GM21576 (cell line): ENCODE data around the gene ANKRD17.
A peak's percentile ranks its signal among the peaks of the same experiment; 100 is the strongest.

ENCODE experiments used
- ATAC-seq: cut with Tn5 transposase; IDR thresholded peaks from one replicate; pipeline ENCODE4 v1.9.1; 2021; ENCODE audit warnings: mild to moderate bottlenecking, moderate library complexity; ENCODE audit not compliant: unreplicated experiment

The ANKRD17 gene

DNA sequence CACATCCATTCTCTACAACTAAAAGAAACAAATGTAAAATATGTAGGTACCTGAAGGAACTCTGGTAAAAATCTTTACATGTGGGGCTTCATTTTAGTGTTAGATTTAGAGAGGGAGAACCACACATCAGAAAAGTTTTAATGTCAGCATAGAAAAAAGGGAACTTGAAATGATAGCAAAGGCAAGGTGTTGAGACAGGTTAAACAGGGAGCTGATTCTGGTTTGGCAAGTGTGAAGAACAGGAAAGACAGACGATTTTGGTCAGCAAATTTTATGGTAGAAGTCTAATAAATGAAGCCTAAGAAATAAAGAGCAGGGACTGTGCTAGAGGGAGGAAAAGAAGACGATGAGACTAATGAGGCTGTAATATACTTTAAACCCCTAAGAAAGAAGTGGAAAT, 121.5 kb downstream of the ANKRD17 start:
- no peak for ATAC-seq

DNA sequence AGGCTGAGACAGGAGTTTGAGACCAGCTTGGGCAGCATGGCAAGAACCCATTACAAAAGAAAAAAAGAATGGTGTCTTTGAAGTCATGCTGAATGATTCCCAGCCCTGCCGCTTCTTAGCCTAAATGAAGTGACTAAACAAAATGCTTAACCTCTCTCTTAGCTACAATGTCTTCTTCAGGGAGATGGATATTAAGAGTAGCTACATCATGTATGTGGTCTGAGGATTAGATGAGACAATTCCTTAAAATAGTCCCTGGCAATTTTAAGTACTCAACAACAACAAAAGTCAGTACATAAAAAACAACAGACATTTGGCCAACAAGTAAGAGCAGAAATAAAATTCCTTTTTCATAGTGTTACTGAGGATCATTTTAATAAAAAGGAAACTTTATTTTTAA, 124.8 kb downstream of the ANKRD17 start:
- ATAC-seq = no peak

DNA sequence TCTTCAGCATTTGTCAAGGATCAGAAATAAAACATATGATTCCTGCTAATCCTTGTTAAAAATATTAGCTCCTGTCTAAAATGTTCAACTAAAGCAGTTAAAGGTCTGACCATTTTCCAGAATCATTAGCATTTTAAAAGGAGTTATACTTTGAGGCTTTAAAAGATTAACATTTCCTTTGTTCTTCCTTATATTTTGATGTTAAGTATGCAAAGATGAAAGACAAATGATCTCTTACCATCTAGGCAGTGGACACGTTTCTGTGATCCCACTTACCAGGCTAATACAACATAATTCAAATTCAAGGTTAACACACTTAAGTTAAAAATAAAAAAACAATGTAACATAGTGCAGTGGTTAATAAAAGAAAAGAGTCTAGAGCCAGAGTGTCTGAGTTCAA, 127.3 kb downstream of the ANKRD17 start:
- ATAC-seq = no peak

DNA sequence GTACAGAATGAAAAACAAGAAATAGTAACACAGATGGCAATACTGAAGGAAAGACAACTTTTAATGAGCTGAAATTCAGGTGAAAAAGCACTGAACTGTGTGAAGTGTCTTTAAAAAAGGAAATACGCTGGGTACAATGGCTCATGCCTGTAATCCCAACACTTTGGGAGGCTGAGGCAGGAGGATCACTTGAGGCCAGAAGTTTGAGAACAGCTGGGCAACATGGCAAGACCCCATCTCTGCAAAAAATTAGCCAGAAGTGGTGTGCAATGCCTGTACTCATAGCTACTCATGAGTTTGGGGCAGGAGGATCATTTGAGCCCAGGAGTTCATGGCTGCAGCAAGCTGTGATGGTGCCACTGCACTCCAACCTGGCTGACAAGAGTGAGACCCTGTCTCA, 129.3 kb downstream of the ANKRD17 start:
- no peak for ATAC-seq

DNA sequence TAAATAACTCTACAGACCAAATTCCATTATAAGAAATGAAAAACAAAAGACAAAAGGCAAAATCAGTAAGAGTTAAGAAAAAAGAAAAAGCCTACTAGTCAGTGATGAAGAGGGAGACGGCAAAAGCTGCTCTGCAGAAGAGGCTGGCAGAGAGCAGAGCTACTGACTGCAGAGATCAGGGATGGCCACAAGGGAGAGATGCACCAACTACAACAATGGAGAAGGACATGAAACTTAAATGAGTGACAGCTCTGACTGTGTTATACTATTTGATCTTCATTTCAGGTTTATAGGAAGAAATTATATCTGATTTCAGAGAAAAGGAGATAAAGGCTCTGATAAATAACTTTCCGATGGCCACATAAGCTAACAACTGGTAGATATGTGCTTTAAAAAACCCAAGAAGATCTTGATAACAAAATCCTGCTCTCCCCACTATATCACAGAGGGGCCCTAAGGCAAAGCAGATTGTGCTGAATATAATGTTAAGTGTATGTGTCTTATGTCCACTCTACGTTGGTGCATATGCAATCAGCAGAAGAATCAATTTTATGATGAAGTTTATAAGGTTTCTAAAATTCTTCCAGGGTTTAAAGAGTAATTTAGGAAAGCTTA, 130.7 kb downstream of the ANKRD17 start:
- peak; percentile 55 for ATAC-seq

DNA sequence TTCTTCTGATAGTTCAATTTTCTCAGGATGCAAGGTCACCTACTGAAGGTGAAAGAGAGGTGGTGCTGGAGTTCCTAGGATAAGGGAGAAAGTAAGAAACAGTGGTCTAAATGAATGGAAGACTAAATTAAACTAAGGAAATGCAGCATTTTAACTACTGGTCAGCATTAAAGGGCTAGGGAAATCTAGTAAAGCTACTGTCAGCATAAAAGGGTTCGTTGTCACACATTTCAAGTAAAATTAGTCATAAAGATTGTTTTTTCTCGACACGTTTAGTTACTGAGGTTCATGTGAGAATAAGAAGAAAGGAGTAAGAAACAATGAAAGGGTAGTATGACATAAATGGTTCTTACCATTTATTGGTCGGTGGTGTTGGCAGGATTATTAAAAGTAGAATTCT, 149.1 kb downstream of the ANKRD17 start:
- ATAC-seq = no peak

DNA sequence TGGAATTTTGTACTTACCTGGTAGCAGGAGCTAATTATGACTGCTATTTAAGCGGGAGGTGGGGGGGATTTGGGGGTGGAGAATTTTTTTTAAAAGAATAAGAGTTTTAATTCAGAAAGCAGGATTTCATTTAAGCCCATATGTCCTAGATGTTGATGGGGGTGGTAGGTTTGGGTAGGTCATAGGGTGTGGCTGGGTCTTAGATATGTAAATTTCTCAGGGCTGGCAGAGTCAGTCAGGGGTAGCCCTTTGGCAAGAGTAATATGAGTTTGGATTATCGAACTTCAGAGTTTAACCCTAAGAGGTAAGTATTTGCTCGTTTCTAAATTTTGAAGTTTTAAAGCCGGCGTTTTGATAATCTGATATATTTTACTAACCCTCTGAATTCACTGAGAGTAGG, 153.9 kb downstream of the ANKRD17 start:
- ATAC-seq = no peak

DNA sequence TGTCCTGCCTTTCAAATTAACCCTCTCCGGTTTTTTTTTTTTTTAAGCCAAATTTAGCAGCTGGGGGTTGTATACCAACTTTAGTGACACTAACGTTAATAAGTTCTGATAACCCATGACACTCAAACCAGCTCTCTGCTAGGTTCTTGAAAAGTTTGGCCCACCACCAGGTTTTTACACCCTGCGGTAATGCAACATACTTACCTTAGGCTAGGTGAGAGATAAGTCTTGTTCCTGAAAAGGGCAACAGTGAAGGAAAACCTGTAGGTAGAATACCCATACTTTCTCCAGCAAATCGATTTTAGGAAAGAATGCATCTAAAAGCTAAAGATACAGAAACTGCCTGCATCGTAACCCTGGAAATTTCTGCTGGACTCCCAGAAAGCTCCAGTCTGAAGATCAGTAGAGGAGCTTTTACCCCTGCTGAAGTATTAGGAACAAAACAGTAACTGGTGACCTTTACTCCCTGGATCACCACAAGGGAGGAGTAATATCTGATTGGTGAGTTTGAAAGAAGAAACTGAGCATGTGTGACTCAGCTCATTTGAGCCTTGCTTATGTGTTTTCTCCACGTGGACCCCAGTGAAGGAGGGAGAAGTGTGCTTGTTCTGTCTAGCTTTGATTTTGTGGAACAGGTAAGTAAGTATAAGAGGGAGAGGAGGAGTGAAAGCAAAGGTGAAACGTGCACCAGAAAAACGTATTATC, 154.6 kb downstream of the ANKRD17 start:
- ATAC-seq = no peak

DNA sequence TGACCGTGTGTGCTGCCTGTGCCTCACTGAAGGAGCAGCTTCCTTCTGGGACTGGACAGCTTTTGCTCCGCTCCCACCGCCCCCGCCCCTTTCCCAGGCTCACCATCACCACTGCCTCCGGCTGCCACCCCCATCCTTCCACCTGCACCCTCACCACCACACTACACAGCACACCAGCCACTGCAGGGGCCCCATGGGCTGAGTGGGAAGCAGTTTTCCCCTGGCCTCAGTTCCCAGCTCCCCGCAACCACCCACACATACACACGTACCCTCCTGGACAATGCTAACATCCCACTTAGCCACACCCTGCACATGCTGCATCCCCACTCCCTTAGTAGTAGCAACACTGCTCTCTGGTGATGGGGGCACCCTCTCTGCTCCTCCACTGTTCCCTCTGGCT, 159.5 kb downstream of the ANKRD17 start:
- no peak for ATAC-seq

DNA sequence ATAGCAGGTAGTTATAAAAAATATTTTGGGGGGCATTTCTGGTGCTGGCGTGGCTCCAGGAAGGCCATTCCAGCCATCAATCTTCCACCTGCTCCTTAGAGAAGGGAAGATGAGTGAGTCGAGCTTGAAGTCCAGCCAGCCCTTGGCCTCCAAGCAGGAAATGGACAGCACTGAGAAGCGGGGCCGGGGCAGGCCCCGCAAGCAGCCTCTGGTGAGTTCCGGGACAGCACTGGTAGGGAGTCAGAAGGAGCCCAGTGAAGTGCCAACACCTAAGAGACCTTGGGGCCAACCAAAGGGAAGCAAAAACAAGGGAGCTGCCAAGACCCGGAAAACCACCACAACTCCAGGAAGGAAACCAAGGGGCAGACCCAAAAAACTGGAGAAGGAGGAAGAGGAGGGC, 159.9 kb downstream of the ANKRD17 start:
- no peak for ATAC-seq

DNA sequence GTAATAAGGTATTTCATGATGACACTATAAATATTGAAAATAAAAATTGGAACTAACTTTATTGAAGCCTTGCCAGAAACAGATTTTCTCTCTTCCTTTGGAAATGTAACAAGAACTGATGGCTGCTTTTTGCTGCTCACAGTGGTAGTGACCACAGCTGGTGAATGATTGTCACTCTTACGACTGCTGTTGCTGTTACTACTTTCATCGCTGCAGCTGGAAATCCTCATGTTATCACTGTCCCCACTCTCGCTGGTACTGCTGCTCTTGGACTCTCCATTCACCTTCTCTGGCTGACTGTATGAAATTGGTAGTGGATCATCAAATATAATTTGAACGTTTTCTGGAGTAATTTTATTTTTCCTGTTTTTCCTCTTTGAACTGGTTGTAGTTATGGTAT, 160.6 kb downstream of the ANKRD17 start:
- ATAC-seq = no peak

DNA sequence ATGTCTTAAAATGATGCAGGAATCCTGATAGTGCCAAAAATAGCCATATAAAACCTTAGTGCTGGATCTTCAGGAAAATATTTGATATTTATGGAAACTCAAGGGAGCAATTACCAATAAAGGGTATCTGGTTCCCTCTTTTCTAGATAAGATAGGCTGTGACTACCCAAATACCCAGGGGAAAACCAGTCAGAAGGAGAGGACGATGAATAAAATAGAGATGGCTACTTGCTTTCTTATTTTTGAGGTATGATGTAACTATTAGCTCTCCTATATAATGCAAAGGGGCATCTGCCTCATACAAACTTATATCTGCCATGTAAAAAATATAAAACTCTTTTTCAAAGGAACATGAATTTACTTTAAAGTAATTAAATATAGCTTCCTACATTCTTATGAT, 165.7 kb downstream of the ANKRD17 start:
- ATAC-seq = no peak

DNA sequence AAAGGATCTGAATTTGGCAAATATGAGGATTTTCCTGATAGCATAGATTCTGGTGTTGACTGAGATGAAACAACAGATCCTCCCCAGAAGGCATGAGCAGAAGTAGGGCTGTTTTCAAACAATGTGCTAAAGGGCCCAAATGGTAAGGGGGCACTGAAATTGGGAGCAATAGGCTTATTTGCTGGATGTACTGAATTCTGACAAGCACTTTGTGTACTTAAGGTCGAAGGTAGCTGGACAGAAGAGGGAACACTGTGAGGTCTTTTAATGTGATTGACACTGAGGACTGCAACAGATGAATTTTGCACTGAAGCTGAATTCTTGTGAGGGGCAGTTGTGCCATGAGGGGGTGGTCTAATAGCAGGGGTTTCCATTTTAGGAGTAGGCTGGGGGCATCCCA, 167.9 kb downstream of the ANKRD17 start:
- no peak for ATAC-seq

DNA sequence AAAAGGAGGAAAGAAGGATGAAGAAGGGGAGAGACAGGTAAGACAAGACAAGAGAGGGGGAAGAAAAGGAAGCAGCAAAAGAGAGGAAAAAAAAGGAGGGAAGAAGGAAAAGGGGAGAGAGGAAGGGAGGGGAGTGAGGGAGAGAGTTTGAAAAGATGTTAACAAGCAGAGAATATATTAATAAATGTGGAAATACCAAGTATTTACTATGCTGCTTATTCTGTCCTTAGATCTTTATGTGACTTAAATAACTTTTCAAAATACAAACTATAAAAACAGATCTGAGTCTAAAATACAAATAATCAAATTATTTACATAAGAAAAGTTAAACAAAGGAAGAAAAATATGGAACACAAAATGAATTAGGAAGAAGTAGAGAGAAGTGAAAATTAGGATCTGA, 170.7 kb downstream of the ANKRD17 start:
- no peak for ATAC-seq

DNA sequence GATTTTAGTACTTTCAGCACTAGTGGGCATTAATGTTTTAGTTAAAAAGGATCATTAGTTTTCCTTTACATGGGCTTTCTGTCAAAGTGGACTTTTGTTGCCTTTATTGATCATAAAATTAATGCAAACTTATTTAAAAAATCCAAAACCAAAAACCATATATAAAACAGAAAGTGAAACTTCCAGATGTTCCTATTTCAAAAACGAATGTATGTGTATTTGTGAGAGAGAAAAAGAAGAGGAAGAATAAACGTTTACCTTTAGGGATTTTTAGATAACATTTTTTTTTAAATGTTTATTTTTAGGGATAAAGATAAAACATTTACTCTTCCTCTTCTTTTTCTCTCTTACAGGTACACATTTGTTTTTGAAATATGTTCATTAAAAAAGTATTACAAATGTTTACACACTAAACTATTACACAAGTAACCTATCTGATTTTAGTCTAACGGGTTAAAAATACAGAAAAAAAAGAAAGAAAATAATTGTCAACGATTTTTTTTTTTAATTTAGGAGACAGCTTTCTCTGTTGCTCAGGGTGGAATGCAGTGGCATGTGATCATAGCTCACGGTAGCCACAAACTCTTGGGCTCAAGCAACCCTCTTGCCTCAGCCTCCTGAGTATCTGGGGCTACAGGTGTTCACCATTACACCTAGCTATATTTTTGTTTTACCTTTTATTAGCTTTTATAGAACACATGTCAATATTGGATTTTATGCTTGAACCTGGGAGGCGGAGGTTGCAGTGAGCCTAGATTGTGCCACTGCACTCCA, 172.3 kb downstream of the ANKRD17 start:
- no peak for ATAC-seq

DNA sequence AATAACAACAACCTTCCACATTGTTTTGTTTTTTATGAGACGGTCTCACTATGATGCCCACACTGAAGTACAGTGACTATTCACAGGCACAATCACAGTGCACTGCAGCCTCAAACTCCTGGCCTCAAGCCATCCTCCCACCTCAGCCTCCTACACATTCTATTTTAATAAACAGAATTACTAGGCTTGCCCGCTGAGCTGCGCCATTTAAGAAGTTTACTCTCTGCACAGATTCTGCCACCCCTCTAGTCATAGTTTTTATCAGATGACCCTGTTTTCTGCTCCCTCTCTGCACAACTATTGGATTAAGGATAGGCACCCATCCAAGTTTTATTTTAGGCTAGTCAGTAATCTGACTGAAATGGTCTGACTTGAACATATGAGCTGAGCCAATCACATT, 177.8 kb downstream of the ANKRD17 start:
- ATAC-seq = no peak

DNA sequence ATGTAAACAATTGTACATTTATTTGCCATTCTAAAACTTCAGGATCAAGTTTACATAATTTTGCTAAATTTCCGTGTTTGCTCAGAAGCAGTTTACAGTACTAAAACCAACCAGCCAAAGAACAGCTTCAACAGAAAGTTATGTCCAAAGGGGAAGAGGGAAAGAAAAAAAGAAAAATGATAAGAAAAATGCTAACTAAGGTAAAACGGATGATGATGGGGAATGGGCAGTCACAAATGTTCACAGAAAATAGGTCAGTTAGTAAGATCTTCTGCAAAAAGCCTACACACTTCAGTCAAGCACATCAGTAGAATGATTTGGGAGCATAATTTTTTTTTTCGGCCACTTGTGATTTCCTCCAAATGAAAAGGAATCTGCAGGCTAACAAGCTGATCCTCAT, 182.8 kb downstream of the ANKRD17 start:
- ATAC-seq = no peak

DNA sequence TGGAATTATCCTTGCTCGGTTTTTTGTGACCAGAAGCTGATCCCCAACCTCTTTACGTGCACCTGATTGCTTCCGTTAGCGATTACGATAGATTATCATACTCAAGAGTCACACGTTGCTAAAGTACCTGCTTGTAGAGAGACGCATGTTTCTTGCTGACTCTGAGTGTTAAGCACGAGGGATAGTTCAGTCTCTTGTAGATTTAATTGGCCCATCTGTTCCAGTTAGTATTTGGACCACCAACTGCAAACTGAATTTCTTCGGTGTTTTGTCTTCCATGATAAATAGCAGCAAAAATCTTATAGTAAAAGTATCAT, 188.6 kb downstream of the ANKRD17 start:
- ATAC-seq = peak; percentile 7

DNA sequence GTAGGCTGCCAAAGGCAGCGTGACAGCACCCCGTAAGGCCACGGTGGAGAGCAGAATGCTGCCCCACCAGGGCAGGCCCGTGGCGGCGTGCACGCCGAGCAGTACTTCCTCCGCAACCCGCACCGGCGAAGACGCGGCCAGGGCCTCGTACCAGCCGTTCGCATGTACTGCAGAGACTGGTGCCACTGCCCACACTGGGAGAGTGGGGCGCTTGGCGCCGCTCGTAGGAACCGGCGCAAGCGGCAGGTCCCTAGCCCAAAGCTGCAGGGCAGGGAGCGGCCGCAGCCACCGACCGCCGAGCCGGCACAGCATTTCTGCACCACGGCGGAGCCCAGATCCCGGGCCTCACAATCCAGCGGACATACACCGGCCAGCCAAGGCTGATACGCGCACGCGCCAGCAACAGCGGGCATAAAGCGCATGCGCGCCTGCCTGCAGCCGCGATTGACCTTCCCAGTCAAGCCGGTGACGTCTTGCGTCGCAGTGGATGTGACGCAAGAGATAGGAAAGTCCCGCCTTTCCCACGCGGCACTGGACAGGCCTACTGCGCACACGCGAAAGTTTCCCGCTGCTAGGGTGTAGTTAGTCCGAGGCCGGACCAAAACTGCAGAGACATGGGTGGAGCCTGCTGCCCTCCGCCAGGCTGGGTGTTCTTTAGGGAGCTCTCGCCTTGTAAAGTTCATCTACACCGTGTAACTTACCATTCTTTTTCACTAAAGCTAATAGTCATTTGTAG, 189.1 kb downstream of the ANKRD17 start, which contains the start of gene COX18:
Gene COX18 (minus strand): TSS at position 379 of the 736 bp plus-strand sequence. CDS start 67 bp downstream, at position 312.
- ATAC-seq = peak; percentile 85

DNA sequence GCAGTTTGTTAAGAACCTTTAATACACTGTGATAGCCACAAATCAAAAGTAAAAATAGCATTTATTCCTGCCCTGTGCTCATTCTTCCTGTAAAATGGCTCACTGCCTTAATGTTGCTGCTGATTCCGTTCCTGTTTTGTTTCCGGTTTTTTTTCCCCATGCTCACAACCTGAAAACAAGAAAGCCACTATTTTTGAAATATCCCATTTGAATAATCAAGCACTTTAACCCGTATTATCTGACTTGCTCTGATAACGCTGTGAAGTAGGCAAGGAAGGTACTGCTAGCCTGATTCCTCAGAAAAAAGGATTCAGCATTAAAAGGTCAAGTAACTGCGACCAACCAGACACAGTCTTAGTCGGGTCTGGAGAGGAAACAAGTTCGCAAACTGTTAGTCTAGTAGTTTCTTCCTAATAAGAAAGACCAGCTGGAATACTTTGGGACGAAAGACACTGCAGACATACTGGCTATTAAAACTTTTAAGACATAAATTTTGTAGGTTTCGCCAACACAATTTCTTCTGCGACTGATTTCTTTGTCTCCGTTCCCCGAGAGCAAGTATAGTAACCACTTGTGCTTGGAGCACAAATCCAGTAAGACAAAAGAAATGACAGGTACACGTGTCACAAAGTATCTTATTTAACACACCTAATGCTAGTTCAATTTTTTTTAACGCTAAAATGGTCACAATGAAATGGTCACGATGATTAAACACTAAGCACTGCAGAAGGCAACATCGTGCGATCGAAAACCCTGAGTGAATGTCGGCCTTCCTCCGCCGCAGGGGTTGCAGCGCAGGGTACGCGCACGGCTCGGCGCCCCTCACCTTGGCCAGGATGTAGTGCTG, 189.9 kb downstream of the ANKRD17 start:
- ATAC-seq = no peak

DNA sequence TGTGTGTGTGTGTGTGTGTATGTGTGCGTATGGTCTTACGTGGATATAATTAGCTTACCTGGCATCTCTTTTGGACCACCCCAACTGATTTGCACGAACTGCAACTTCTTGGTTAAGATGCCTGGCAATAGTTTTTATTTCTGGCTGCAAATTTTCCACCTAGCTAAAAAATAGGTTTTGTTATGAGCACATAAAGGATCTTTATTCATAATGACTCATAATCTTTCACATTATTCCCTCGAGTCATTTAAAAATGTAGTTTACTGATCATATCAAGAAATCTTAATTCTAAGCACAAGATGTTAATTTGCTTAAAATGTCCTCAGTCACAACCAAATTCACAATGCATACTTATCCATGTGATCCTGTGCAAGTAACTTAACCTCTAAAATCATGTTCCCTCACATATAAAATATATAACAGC, 190.6 kb downstream of the ANKRD17 start:
- ATAC-seq = no peak
